Measurements from ENCODE around the gene FBXO7.

FBXO7 gene

DNA sequence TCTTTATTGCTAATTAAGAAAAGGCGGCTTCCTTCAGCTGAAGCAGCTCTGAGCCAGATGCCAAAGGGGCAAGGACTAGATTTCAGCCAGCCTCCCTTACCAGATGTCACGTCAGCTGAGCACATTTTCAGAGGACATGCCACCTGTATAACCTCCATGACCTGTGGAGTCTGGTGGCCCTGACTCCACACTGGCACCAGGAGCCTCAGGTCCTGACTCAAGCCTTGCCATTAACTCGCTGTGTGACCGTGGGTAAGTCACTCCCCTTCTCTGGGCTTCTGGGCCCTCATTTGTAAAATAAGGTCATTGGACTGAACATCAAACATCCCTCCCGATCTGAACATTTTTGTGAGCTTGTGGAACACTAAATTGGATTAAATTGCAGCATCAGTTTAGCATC is 46.0 kb downstream of the FBXO7 start:
- Histone ChIP-seq H3K36me3 (ENCODE audit: insufficient read depth, low read length) (no peaks in the 10 kb centered on the region), H3K9me2 (replicated peaks; ENCODE audit: low read depth, low read length) (no peaks in the 10 kb centered on the region), H3K9me3 (ENCODE audit: insufficient read depth, low read depth, low read length) (no peaks in the 10 kb centered on the region), H3K4me3 (ENCODE audit: low read length, poor library complexity, severe bottlenecking) (no peak overlapping the region), H3K9ac (ENCODE audit: low read depth, low read length, poor library complexity, severe bottlenecking) (no peak overlapping the region), H3K4me2 (ENCODE audit: low read depth, low read length, poor library complexity, severe bottlenecking) (no peak overlapping the region), H4K20me1 (ENCODE audit: insufficient read depth, low read length, poor library complexity, severe bottlenecking) (no peaks in the 10 kb centered on the region), H3F3A (ENCODE audit: low read depth) (no peaks in the 10 kb centered on the region), H2AFZ (ENCODE audit: low read length) (no peak overlapping the region), H3K79me2 (ENCODE audit: insufficient read depth, low read length) (no peaks in the 10 kb centered on the region), H3K4me1 (ENCODE audit: insufficient read depth, low read length, poor library complexity, severe bottlenecking) (no peaks in the 10 kb centered on the region), H3K27me3 (ENCODE audit: insufficient read depth, low read length, poor library complexity, severe bottlenecking) (no peaks in the 10 kb centered on the region)
- no peak for TF ChIP-seq EZH2phosphoT487 (IDR thresholded peaks at IDR 0.05; ENCODE audit: borderline replicate concordance)

DNA sequence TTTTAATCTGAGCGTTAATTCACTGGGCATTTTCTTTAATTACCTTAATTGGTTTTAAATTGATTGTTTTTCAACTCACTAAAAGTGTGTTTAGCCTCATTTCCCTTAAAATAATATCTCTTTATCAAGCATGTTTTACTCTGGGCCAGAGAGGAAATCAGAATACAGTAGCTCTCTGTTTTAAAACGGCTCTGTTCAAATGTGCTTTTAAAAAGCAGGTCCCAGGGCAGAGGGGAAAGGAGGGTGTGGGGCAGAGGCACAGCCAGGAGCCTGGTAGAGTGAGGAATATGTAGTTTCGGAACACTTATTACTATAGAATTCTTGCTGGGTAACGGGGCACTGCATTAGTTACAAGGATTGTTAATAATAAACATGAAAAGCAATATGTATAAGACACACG is 47.6 kb downstream of the FBXO7 start:
- Histone ChIP-seq H3K4me1 (ENCODE audit: insufficient read depth, low read length, poor library complexity, severe bottlenecking) (no peaks in the 10 kb centered on the region), H3K4me2 (ENCODE audit: low read depth, low read length, poor library complexity, severe bottlenecking) (no peak overlapping the region)

GRCh38 chr22:32527756-32528155 is 53.1 kb downstream of the FBXO7 start:
- TF ChIP-seq EZH2phosphoT487 (IDR thresholded peaks at IDR 0.05; ENCODE audit: borderline replicate concordance) (no peak), CTCF (conservative IDR thresholded peaks at IDR 0.05; ENCODE audit: low read length) (no peak)
- Histone ChIP-seq H3K9me3 (ENCODE audit: insufficient read depth, low read depth, low read length) (no peaks in the 10 kb centered on the region), H3K4me3 (ENCODE audit: low read length, poor library complexity, severe bottlenecking) (no peak overlapping the region), H3K4me2 (ENCODE audit: low read depth, low read length, poor library complexity, severe bottlenecking) (no peak overlapping the region), H3K9ac (ENCODE audit: low read depth, low read length, poor library complexity, severe bottlenecking) (no peak overlapping the region), H3K27me3 (ENCODE audit: insufficient read depth, low read length, poor library complexity, severe bottlenecking) (no peaks in the 10 kb centered on the region), H2AFZ (ENCODE audit: low read length) (no peak overlapping the region), H3K36me3 (ENCODE audit: insufficient read depth, low read length) (no peaks in the 10 kb centered on the region), H3K4me1 (ENCODE audit: insufficient read depth, low read length, poor library complexity, severe bottlenecking) (no peaks in the 10 kb centered on the region), H4K20me1 (ENCODE audit: insufficient read depth, low read length, poor library complexity, severe bottlenecking) (no peaks in the 10 kb centered on the region), H3F3A (ENCODE audit: low read depth) (no peaks in the 10 kb centered on the region), H3K9me2 (replicated peaks; ENCODE audit: low read depth, low read length) (no peaks in the 10 kb centered on the region), H3K79me2 (ENCODE audit: insufficient read depth, low read length) (no peaks in the 10 kb centered on the region)

More for the DNA sequence above, 47.6 kb downstream of the FBXO7 start:
- no peaks in the 10 kb centered on the region for H3F3A ChIP-seq (ENCODE audit: low read depth)
- H3K4me3 ChIP-seq (ENCODE audit: low read length, poor library complexity, severe bottlenecking), result no peak overlapping the region
- TF ChIP-seq EZH2phosphoT487 (IDR thresholded peaks at IDR 0.05; ENCODE audit: borderline replicate concordance), result no peak
- no peak for TF ChIP-seq CTCF (conservative IDR thresholded peaks at IDR 0.05; ENCODE audit: low read length)
- H3K27me3 ChIP-seq (ENCODE audit: insufficient read depth, low read length, poor library complexity, severe bottlenecking), result no peaks in the 10 kb centered on the region
- no peaks in the 10 kb centered on the region for H3K79me2 ChIP-seq (ENCODE audit: insufficient read depth, low read length)
- no peak overlapping the region for H2AFZ ChIP-seq (ENCODE audit: low read length)
- H4K20me1 ChIP-seq (ENCODE audit: insufficient read depth, low read length, poor library complexity, severe bottlenecking), result no peaks in the 10 kb centered on the region
- H3K9me2 ChIP-seq (replicated peaks; ENCODE audit: low read depth, low read length), result no peaks in the 10 kb centered on the region
- H3K36me3 ChIP-seq (ENCODE audit: insufficient read depth, low read length), result no peaks in the 10 kb centered on the region
- H3K9me3 ChIP-seq (ENCODE audit: insufficient read depth, low read depth, low read length), result no peaks in the 10 kb centered on the region
- H3K9ac ChIP-seq (ENCODE audit: low read depth, low read length, poor library complexity, severe bottlenecking), result no peak overlapping the region

GRCh38 chr22:32528316-32528715 is 53.7 kb downstream of the FBXO7 start:
- no peak overlapping the region for H3K4me2 ChIP-seq (ENCODE audit: low read depth, low read length, poor library complexity, severe bottlenecking)
- no peak overlapping the region for H3K9ac ChIP-seq (ENCODE audit: low read depth, low read length, poor library complexity, severe bottlenecking)
- no peaks in the 10 kb centered on the region for H3K79me2 ChIP-seq (ENCODE audit: insufficient read depth, low read length)

More at GRCh38 chr22:32528316-32528715, 53.7 kb downstream of the FBXO7 start:
- no peaks in the 10 kb centered on the region for H3K9me3 ChIP-seq (ENCODE audit: insufficient read depth, low read depth, low read length)
- H4K20me1 ChIP-seq (ENCODE audit: insufficient read depth, low read length, poor library complexity, severe bottlenecking), result no peaks in the 10 kb centered on the region
- H3K4me3 ChIP-seq (ENCODE audit: low read length, poor library complexity, severe bottlenecking), result no peak overlapping the region
- no peak overlapping the region for H2AFZ ChIP-seq (ENCODE audit: low read length)
- H3K9me2 ChIP-seq (replicated peaks; ENCODE audit: low read depth, low read length), result no peaks in the 10 kb centered on the region
- H3F3A ChIP-seq (ENCODE audit: low read depth), result no peaks in the 10 kb centered on the region
- H3K27me3 ChIP-seq (ENCODE audit: insufficient read depth, low read length, poor library complexity, severe bottlenecking), result no peaks in the 10 kb centered on the region
- TF ChIP-seq CTCF (conservative IDR thresholded peaks at IDR 0.05; ENCODE audit: low read length), result no peak
- no peak for TF ChIP-seq EZH2phosphoT487 (IDR thresholded peaks at IDR 0.05; ENCODE audit: borderline replicate concordance)
- no peaks in the 10 kb centered on the region for H3K36me3 ChIP-seq (ENCODE audit: insufficient read depth, low read length)
- H3K4me1 ChIP-seq (ENCODE audit: insufficient read depth, low read length, poor library complexity, severe bottlenecking), result no peaks in the 10 kb centered on the region
